Measurements from ENCODE around the gene SIM2.

Gene SIM2

DNA sequence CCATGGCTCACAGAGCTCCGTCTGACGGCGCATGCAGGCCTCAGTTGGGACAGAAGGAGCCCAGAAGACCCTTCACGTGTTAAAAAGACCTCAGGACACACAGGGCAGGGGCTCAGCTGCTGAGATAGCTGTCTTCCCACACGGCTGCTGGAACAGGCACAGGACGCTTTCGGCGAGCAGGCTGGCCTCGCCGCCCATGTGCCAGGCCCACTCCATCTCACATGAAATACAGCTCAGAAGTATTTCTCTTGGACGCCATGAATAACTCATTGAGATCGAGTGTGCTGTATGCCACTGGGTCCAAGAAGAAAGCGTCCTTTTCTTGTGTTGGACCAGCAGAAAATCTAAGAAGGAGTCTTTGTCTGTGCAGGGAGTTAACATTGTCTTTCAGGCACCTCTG lies 69.6 kb downstream of the SIM2 start:
- no peak for DNase-seq

DNA sequence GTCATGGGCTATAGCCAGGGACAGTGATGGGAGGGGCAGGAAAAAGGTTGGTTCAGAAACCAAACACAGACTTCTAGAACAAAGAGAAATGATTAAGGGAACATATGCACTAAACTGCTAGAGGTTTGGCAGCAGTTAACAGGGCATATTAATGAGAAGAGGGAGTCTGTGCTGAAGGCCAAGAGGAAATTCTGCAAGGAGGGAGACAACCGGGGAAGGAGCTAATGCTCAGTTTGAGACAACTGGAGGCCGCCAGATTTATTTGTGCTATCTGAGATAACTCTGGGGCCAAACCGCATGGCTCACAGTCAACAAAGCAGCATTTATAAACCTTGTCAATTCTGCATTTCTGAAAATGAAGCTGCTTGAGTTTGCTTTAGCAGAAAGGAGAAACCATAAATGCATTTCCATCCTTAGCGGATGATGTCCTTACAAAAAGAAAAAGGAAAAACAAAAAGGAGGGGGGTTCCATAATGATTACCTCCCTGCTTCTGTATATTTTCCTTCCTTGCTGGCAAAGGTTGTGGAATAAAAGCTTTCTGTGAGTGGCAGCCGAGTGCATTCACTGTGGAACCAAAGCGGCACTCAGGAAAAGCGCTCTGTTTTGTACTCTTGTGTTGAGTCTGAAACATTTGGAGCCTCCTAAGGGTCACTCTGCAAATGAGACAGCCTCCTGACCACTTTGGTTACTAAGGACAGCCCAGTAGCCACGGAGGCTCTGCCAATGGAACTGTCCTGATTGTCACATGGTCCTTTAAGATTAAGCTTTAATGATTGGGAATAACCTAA lies 70.3 kb downstream of the SIM2 start:
- no peak for DNase-seq

DNA sequence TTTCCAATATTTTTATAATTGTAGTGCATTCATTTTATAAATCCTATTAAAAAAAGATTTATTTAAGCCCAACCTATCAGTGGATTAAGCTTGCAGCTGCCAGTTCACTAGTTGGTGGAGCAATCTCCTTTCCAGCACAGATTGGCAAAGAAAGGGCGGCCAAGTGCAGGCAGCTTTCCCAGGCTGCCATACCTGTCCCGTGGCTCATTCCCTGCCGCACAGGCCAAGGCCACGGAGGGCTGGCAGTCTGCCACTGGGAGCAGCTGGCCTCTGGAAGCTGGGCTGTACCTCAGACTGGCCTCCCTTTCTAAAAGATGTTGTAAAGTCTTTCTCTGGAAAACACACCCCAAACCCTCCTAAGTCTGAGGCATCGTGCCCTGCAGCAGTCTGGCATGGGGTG lies 74.2 kb downstream of the SIM2 start:
- DNase-seq: no peak

DNA sequence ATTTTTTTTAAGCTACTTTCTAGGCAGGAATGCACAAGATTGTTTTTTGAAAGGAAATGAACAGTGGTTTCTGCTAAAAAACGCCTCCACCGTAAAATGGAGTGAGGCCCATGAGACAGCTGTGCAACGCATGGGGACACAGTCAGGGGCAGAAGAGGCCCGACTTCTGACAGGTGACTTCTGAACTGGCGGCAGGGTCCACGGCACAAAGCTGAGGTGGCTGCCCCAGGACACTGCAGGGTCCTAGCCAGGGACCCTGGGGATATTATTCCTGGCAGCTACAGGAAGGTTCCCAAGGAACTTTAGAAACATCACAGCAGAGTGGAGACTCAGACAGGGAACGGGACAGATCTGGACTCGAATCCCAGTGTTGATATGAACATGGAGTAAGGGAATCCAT lies 75.1 kb downstream of the SIM2 start:
- no peak for DNase-seq

- DNase-seq: no peak
Observed at GRCh38 chr21:36776981-36777617, 78.2 kb downstream of the SIM2 start.

- DNase-seq: no peak
Observed at GRCh38 chr21:36780861-36781260, 81.9 kb downstream of the SIM2 start.

DNA sequence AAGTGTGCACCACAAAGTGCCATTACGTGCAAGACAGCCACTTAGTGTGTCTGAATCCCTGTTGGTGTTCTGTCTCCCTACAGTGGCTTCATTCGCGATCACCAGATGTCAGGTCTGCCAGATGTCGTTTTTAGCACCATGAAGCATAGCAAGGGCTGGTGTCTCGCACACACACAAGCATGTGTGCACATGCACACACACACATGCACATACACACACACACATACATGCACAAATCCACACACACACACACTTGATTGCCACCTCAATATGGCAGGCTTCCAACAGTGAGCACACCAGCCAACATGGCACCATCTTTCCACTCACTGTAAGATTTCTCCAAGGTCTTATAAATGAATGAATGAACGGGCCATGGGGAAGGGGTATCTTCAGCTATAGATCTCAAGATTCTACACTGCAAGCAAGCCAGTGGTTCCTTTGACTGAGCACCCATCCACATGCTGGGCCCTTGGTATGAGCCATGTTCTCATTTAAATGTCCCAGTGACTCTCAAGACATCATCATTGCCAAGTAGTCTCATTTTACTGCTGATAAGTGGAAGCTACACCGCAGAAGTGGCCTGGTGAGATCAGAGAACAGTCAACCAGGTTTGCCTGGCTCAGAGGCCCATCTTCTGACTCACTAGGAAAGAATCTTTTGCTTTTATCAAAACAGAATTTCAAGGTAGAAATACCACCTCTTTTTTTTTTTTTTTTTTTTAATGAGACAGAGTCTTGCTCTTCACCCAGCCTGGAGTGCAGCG lies 84.9 kb downstream of the SIM2 start:
- DNase-seq: no peak

DNA sequence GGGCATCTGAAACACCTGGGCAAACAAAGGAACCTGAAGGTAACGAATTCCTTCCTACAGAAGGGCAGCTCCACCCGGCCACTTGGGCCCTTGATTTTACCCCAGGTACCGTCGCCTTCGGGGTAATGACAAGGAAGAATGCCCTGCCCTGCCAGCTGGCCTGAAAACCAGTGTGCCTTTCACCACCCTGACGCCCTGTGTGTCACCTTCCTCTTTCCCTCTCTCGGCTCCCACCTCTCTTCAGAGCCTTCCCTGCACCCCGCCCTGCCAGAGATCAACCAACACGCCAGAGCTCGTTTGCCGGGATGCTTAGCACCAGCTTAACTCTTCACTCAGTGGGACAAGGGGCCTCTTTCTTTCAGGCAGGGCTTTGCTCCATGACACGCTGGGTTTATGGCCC lies 86.0 kb downstream of the SIM2 start:
- DNase-seq: no peak

GRCh38 chr21:36785615-36786014 lies 86.7 kb downstream of the SIM2 start:
- DNase-seq: no peak

DNA sequence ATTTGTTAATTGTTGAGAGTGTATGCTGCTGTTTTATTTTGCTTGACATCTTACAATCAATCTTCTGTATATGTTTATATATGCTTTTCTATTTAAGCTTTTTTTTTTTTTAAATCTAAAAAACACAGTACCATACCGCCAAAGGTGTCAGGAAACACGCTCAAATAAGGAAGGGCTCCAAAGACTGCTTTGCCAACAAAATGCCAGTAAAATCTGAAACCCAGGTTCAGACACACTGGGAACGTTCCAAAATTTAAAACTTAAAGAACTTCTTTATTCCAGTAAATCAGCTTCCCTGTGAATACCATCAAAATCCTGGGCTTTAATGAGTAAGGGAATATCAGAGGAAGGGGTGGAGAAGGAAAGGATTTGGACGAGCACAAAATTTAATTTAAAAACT lies 87.3 kb downstream of the SIM2 start:
- no peak for DNase-seq

DNA sequence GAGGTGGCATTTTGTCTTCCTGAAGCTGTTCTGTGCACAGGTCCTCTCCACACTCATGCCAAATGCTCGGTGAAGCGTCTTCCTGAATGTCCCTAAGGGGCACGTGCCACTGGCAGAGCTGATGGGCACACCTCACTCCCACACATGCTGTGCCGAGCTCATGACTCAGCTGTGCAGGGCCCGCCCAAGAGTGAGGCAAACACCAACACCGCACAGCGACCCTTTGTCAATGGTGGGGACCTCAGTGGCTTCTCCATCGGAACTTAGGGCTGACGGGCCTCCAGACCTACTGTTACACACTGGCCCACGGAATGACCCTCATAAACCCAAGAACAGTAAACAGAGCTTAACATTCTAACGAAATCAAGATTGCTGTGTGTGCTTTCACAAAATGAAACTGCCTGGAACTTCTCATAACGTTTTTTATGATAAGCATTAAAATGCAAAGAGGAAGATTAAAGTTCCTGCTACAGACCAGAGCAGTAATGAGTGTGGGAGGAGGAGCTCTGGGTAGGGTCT lies 89.3 kb downstream of the SIM2 start:
- DNase-seq: no peak

- DNase-seq: no peak
Observed at GRCh38 chr21:36790616-36791015, 91.7 kb downstream of the SIM2 start.

- no peak for DNase-seq
Observed at GRCh38 chr21:36791180-36791579, 92.3 kb downstream of the SIM2 start.

GRCh38 chr21:36791695-36792470 lies 93.0 kb downstream of the SIM2 start:
- no peak for DNase-seq

DNA sequence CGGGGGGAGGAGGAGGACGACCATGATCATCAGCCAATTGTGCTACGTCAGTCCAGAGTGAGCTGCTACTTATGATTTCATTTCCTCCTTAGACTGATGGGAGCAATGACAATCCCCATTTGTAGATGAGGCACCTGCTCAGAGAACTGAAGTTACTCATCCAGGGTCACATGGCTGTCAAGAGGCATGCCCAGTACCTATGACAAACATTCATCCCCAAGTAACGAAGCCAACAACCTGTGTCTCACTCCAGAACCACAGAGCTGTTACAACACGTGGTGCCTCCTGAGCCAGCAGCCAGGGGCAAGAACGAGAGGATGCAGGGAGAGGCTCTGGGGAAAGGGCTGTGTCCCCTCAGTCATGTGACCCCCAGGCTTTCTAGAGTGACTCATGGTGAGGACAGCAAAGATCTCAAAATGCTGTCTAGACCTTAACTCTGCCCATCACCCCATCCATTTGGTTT lies 93.6 kb downstream of the SIM2 start:
- no peak for DNase-seq

DNA sequence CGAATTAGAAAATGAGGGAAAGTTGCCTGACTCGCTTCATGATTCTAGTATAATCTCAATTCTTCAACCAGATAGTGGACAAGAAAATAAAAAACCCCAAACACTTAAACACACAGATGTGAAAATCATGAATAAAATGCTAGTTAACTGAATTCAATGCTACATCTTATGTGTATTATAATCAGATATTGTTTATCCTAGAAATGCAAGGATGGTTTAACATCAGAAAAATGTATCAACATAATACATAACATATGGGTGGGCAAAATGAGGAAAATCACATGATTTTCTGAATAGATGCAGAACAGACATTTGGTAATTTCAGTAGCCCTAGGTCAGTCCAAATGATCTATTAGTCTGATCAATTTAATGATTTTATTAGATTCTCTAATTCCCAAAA lies 97.2 kb downstream of the SIM2 start:
- no peak for DNase-seq

GRCh38 chr21:36798491-36798890 lies 99.6 kb downstream of the SIM2 start:
- DNase-seq: no peak

Data from NCI-H526 (cell line).